IMR-90 (cell line): ENCODE measurements around the gene VPREB3. TPM values are rescaled to one million over a fixed set of nuclear protein-coding genes. Genes with fewer than 3 reads are reported as not detected.

Source experiments
- ATAC-seq: fragments of 200-7000 bp; cut with Tn5 transposase; 2 replicates; pipeline ENCODE4 v1.9.1; 2020; ENCODE audit warnings: low read depth, mild to moderate bottlenecking, moderate library complexity
- BruUV-seq: library from RNA; stranded (reverse); fragments of 400-500 nt; replicated peaks from 2 replicates; lab custom pipeline; 2021; lab: Mats Ljungman, UMichigan
- CTCF ChIA-PET: fragments of 300-600 bp; formaldehyde crosslinking; extraction: SDS; loops from one replicate; lab custom pipeline; 2021; ENCODE audit warnings: antibody characterized with exemption; lab: Yijun Ruan, JAX
- POLR2A ChIA-PET: fragments of 300-600 bp; sonication (Branson Sonifier 250); formaldehyde crosslinking; loops from one replicate; lab custom pipeline; 2022; ENCODE audit warnings: antibody characterized with exemption; ENCODE audit not compliant: unreplicated experiment; lab: Charles Lee
- DNase-seq: peaks from one replicate; pipeline ENCODE4 v3.0.0; 2013
- H2AFZ ChIP-seq: replicated peaks from 2 replicates; pipeline ENCODE3; 2013; ENCODE audit warnings: low read length, mild to moderate bottlenecking; ENCODE audit not compliant: poor library complexity
- H2AK5ac ChIP-seq: 2 replicates; pipeline ENCODE4 v1.6.1; 2013; ENCODE audit warnings: low read depth, low read length, inconsistent platforms
- H2AK9ac ChIP-seq: replicated peaks from 2 replicates; pipeline ENCODE3; 2013; ENCODE audit warnings: mild to moderate bottlenecking, low read depth, low read length, moderate library complexity; ENCODE audit not compliant: poor library complexity
- H2BK120ac ChIP-seq: 2 replicates; pipeline ENCODE4 v1.6.1; 2013; ENCODE audit warnings: low read depth, low read length, inconsistent platforms
- H2BK15ac ChIP-seq: 3 replicates; pipeline ENCODE4 v1.6.1; 2013; ENCODE audit warnings: low read depth, low read length, inconsistent platforms
- H2BK20ac ChIP-seq: 2 replicates; pipeline ENCODE4 v1.6.1; 2013; ENCODE audit warnings: low read depth, mild to moderate bottlenecking, inconsistent platforms, low read length, moderate library complexity
- H2BK5ac ChIP-seq: 2 replicates; pipeline ENCODE4 v1.6.1; 2013; ENCODE audit warnings: mild to moderate bottlenecking, low read depth, low read length, inconsistent platforms; ENCODE audit not compliant: poor library complexity, severe bottlenecking
- H3K14ac ChIP-seq: replicated peaks from 2 replicates; pipeline ENCODE4 v1.6.1; 2013; ENCODE audit warnings: low read depth, low read length, inconsistent platforms
- H3K18ac ChIP-seq: 2 replicates; pipeline ENCODE4 v1.6.1; 2013; ENCODE audit warnings: low read depth, low read length, control low read depth
- H3K23ac ChIP-seq: 2 replicates; pipeline ENCODE4 v1.6.1; 2013; ENCODE audit warnings: low read depth, low read length, inconsistent platforms
- H3K27ac ChIP-seq: 2 replicates; pipeline ENCODE4 v1.5.1; 2013; ENCODE audit warnings: mild to moderate bottlenecking, control low read depth, low read length; ENCODE audit not compliant: insufficient read depth
- H3K27me3 ChIP-seq: 2 replicates; pipeline ENCODE4 v1.6.1; 2013; ENCODE audit warnings: low read length; ENCODE audit not compliant: control insufficient read depth, insufficient read depth
- H3K36me3 ChIP-seq: 2 replicates; pipeline ENCODE4 v1.6.1; 2013; ENCODE audit warnings: low read length, mixed read lengths; ENCODE audit not compliant: control insufficient read depth, insufficient read depth
- H3K4ac ChIP-seq: 2 replicates; pipeline ENCODE4 v1.6.1; 2013; ENCODE audit warnings: low read depth, low read length, inconsistent platforms
- H3K4me1 ChIP-seq: 2 replicates; pipeline ENCODE4 v1.6.1; 2013; ENCODE audit warnings: low read length, mixed read lengths; ENCODE audit not compliant: control insufficient read depth, insufficient read depth
- H3K4me2 ChIP-seq: 2 replicates; pipeline ENCODE4 v1.6.1; 2013; ENCODE audit warnings: low read depth, mild to moderate bottlenecking, control low read depth, low read length, moderate library complexity
- H3K4me3 ChIP-seq: 2 replicates; pipeline ENCODE4 v1.5.1; 2013; ENCODE audit warnings: low read depth, mild to moderate bottlenecking, control low read depth, low read length, moderate library complexity; ENCODE audit not compliant: insufficient read depth
- H3K56ac ChIP-seq: 2 replicates; pipeline ENCODE4 v1.6.1; 2013; ENCODE audit warnings: low read length, inconsistent platforms; ENCODE audit not compliant: insufficient read depth; ENCODE audit errors: extremely low read depth
- H3K79me1 ChIP-seq, 2 experiments: 2 replicates each; pipeline ENCODE4 v1.6.1; 2013; ENCODE audit warnings: low read length in 2 of 2, inconsistent platforms in 1 of 2, low read depth in 1 of 2
- H3K9ac ChIP-seq: 2 replicates; pipeline ENCODE4 v1.6.1; 2013; ENCODE audit warnings: low read depth, low read length, control low read depth
- H3K9me1 ChIP-seq: 2 replicates; pipeline ENCODE4 v1.6.1; 2013; ENCODE audit warnings: low read length, inconsistent platforms; ENCODE audit not compliant: insufficient read depth
- H3K9me3 ChIP-seq: 2 replicates; pipeline ENCODE4 v1.6.1; 2013; ENCODE audit warnings: low read length; ENCODE audit not compliant: control insufficient read depth, insufficient read depth
- H4K20me1 ChIP-seq: 2 replicates; pipeline ENCODE4 v1.6.1; 2013; ENCODE audit warnings: low read length, inconsistent platforms; ENCODE audit not compliant: insufficient read depth
- H4K5ac ChIP-seq: 2 replicates; pipeline ENCODE4 v1.6.1; 2013; ENCODE audit warnings: mild to moderate bottlenecking, low read depth, low read length, control low read depth
- H4K8ac ChIP-seq, 2 experiments: 2 replicates each; pipeline ENCODE4 v1.6.1; 2013; ENCODE audit warnings: low read depth in 2 of 2, low read length in 2 of 2, control low read depth in 1 of 2, inconsistent platforms in 1 of 2
- H4K91ac ChIP-seq: 2 replicates; pipeline ENCODE4 v1.6.1; 2013; ENCODE audit warnings: low read depth, low read length, inconsistent platforms; ENCODE audit not compliant: insufficient read depth
- BHLHE40 ChIP-seq: fragments of 150-350 bp; IDR thresholded peaks from 2 replicates; pipeline ENCODE4 v1.6.1; 2016; ENCODE audit warnings: mild to moderate bottlenecking, low read depth, low read length
- CEBPB ChIP-seq: IDR thresholded peaks from 2 replicates; pipeline ENCODE4 v1.6.1; 2012; ENCODE audit warnings: low read depth, low read length, improper control_type of control experiment
- CHD1 ChIP-seq: IDR thresholded peaks from 2 replicates; pipeline ENCODE4 v1.6.1; 2012; ENCODE audit warnings: low read depth, low read length, improper control_type of control experiment
- FOS ChIP-seq: fragments of 150-350 bp; IDR thresholded peaks from 2 replicates; pipeline ENCODE4 v1.6.1; 2016; ENCODE audit warnings: low read depth, low read length
- MAFK ChIP-seq: IDR thresholded peaks from 2 replicates; pipeline ENCODE4 v1.6.1; 2012; ENCODE audit warnings: low read depth, low read length, improper control_type of control experiment
- MAZ ChIP-seq: IDR thresholded peaks from 2 replicates; pipeline ENCODE4 v1.6.1; 2012; ENCODE audit warnings: low read depth, mild to moderate bottlenecking, low read length, improper control_type of control experiment, moderate library complexity, borderline replicate concordance
- MXI1 ChIP-seq: IDR thresholded peaks from 2 replicates; pipeline ENCODE4 v1.6.1; 2012; ENCODE audit warnings: low read depth, mild to moderate bottlenecking, low read length, moderate library complexity, borderline replicate concordance
- NFE2L2 ChIP-seq: fragments of 150-350 bp; IDR thresholded peaks from 2 replicates; pipeline ENCODE4 v1.6.1; 2016; ENCODE audit warnings: low read depth, mild to moderate bottlenecking, low read length
- POLR2A ChIP-seq: IDR thresholded peaks from 2 replicates; pipeline ENCODE4 v1.6.1; 2012; ENCODE audit warnings: mild to moderate bottlenecking, low read depth, low read length
- RAD21 ChIP-seq: IDR thresholded peaks from 2 replicates; pipeline ENCODE4 v1.6.1; 2012; ENCODE audit warnings: low read length, improper control_type of control experiment
- RCOR1 ChIP-seq: IDR thresholded peaks from 2 replicates; pipeline ENCODE4 v1.6.1; 2012; ENCODE audit warnings: mild to moderate bottlenecking, low read length, improper control_type of control experiment; ENCODE audit not compliant: insufficient replicate concordance
- RFX5 ChIP-seq: IDR thresholded peaks from 2 replicates; pipeline ENCODE4 v1.8.0; 2012; ENCODE audit warnings: low read depth, mild to moderate bottlenecking, low read length, moderate library complexity
- SMC3 ChIP-seq: fragments of 150-350 bp; IDR thresholded peaks from 2 replicates; pipeline ENCODE4 v1.6.1; 2016; ENCODE audit warnings: low read depth, mild to moderate bottlenecking, antibody characterized with exemption, low read length, moderate library complexity
- WGBS, 2 experiments: methylation state at CpG; one replicate each; pipeline versions ENCODE4 v1.1.5 to v1.1.7; 2013; ENCODE audit warnings: missing lambda C conversion rate in 2 of 2; ENCODE audit not compliant: insufficient read length in 1 of 2; ENCODE audit errors: extremely low coverage in 2 of 2; 5-methylcytosine and 5-hydroxymethylcytosine counted together
- dilution Hi-C: fragments of 300-500 bp; cut with HindIII; formaldehyde crosslinking; loops from one replicate; pipeline ENCODE4 v1.14.3; 2018; ENCODE audit warnings: low sequenced_read_pairs; ENCODE audit not compliant: unreplicated experiment
- in situ Hi-C: fragments of 300-500 bp; cut with MboI; formaldehyde crosslinking; loops from 3 replicates; pipeline ENCODE4 v1.14.3; 2019; ENCODE audit warnings: low sequenced_read_pairs, inconsistent platforms, mixed read lengths
- intact Hi-C: fragments of 100-400 bp; cut with micrococcal nuclease; formaldehyde crosslinking; loops from 2 replicates; pipeline ENCODE4 v1.10.0; 2022
- polyA plus RNA-seq, 3 experiments: library from polyadenylated mRNA; depleted of rRNA; stranded (reverse); fragments of >200 nt; gene quantifications; 2 replicates each; pipeline ENCODE4 v1.2.3, GENCODE V29; 2012; ENCODE audit warnings: low replicate concordance in 1 of 3
- total RNA-seq: library from RNA; depleted of rRNA; stranded (reverse); fragments of >200 nt; gene quantifications from 2 replicates; pipeline ENCODE4 v1.2.3, GENCODE V29; 2012
- TF ChIP-seq, protein P1 (sequence below): fragments of 150-350 bp; IDR thresholded peaks from 2 replicates; pipeline ENCODE4 v1.6.1; 2017; ENCODE audit warnings: mild to moderate bottlenecking, antibody characterized with exemption, low read length, low read depth
- TF ChIP-seq, protein P2 (sequence below): conservative IDR thresholded peaks from 2 replicates; pipeline ENCODE4 v1.5.1; 2012; ENCODE audit warnings: mild to moderate bottlenecking, low read depth, low read length, improper control_type of control experiment

Gene VPREB3
- total and polyA plus RNA-seq, 2 of the 4 experiments (the other 2 are of a cell fraction), result not detected

DNA sequence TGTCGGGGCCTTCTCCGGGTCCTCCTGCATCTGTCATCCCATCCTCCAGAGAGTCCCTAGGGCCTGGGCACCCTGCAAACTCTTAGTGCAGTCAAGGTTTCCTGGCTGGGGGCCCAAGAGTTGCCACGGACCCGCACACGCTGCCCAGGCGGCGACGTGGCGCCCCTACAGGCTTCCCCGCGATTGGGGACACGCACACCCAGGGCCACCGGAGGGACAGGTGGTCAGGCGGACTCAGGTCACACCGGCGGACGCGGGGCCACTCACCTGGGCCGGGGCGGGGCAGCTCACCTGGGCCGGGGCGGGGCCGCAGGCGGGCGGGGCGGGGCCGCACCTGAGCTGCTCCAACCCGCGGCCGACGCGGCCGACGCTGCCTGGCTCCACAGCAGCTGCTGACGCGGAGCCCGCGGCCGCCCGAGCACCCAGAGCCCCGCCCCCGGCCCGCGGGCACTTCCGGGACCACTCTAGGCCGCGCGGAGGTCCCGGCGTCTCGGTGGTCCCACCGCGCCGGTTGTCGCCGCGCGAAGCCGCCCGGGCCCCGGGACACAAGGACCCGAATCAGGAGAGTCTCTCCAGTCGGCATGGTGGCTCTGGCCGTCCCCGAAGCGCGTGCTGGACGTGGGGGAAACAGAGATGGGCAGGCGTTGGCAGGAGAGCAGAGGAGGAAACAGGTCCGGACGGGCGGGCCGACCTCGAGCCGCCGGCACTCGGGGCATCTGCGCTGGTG lies 3.3 kb downstream of the VPREB3 start, which contains the start of gene ZNF70:
ZNF70 (minus strand) TSS at position 399 of the 727 bp plus-strand sequence. CDS start 5,972 bp downstream, outside the sequence.
- peak within 1 kb of the TSS; percentile 95 for H2AK5ac ChIP-seq
- H3K9me3 ChIP-seq, result no peaks in the 10 kb centered on the region
- H3K18ac ChIP-seq, result peak within 1 kb of the TSS; percentile 90
- H2AFZ ChIP-seq, result peak within 1 kb of the TSS; percentile 100
- peaks cover 5% of the 10 kb centered on the region for H3K9me1 ChIP-seq
- BruUV-seq, result no TSS peak
- in situ Hi-C loops, result no loop called here
- POLR2A ChIA-PET, result interaction anchor here (0.5 kb wide), 1 partner anchor 175 kb away, joined by 6 read pairs; no protein-coding TSS in a partner anchor
- peak; percentile 74 for DNase-seq
- no peaks in the 10 kb centered on the region for H3K27me3 ChIP-seq
- intact Hi-C loops, result no loop called here
- H3K36me3 ChIP-seq, result no peaks in the 10 kb centered on the region
- H3K56ac ChIP-seq, result peak within 1 kb of the TSS; percentile 72
- H3K27ac ChIP-seq, result peak within 1 kb of the TSS; percentile 95
- peak within 1 kb of the TSS; percentile 97 for H3K23ac ChIP-seq
- peak within 1 kb of the TSS; percentile 12; the same call in 1 of the 3 replicates for H2BK15ac ChIP-seq
- peak; percentile 99 for ATAC-seq
- peak within 1 kb of the TSS; percentile 93 for H4K91ac ChIP-seq
- H3K4me2 ChIP-seq, result peak within 1 kb of the TSS; percentile 99
- CTCF ChIA-PET, result no interaction called here
- peak within 1 kb of the TSS; percentile 74 for H2AK9ac ChIP-seq
- 1% methylated on average over 29 of the region's 78 CpGs; no CpG with 5 or more reads in 1 of the 2 experiments for WGBS, 2 experiments
- H3K4me1 ChIP-seq, result peaks cover 4% of the 10 kb centered on the region
- H2BK20ac ChIP-seq, result no peak within 1 kb of the TSS
- H3K79me1 ChIP-seq, result peaks cover 12 to 31% of the 10 kb centered on the region in 2 experiments
- H4K20me1 ChIP-seq, result no peaks in the 10 kb centered on the region
- peak within 1 kb of the TSS; percentile 92 for H4K5ac ChIP-seq
- H3K4ac ChIP-seq, result peak within 1 kb of the TSS; percentile 100
- dilution Hi-C loops, result no loop called here
- H3K4me3 ChIP-seq, result peak within 1 kb of the TSS; percentile 85
- peak within 1 kb of the TSS; percentile 100 for H3K14ac ChIP-seq
- peak within 1 kb of the TSS; percentile 90 for H2BK5ac ChIP-seq
- peak within 1 kb of the TSS; percentile 98 to 99 for H4K8ac ChIP-seq
- peak within 1 kb of the TSS; percentile 88 for H2BK120ac ChIP-seq
- H3K9ac ChIP-seq, result peak within 1 kb of the TSS; percentile 97
- TF ChIP-seq MXI1 (no peak), SMC3 (no peak), RAD21 (no peak), RFX5 (peak; percentile 78), MAZ (peak; percentile 88; the same call in 1 of the 2 replicates), CEBPB (no peak), RCOR1 (no peak), CHD1 (no peak), MAFK (no peak), BHLHE40 (no peak), FOS (no peak), NFE2L2 (no peak), POLR2A (0 out of 2 replicates have a peak, but pooled peaks have one; percentile 74)
- TF ChIP-seq, protein P1, sequence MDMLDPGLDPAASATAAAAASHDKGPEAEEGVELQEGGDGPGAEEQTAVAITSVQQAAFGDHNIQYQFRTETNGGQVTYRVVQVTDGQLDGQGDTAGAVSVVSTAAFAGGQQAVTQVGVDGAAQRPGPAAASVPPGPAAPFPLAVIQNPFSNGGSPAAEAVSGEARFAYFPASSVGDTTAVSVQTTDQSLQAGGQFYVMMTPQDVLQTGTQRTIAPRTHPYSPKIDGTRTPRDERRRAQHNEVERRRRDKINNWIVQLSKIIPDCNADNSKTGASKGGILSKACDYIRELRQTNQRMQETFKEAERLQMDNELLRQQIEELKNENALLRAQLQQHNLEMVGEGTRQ, result no peak
- TF ChIP-seq, protein P2, sequence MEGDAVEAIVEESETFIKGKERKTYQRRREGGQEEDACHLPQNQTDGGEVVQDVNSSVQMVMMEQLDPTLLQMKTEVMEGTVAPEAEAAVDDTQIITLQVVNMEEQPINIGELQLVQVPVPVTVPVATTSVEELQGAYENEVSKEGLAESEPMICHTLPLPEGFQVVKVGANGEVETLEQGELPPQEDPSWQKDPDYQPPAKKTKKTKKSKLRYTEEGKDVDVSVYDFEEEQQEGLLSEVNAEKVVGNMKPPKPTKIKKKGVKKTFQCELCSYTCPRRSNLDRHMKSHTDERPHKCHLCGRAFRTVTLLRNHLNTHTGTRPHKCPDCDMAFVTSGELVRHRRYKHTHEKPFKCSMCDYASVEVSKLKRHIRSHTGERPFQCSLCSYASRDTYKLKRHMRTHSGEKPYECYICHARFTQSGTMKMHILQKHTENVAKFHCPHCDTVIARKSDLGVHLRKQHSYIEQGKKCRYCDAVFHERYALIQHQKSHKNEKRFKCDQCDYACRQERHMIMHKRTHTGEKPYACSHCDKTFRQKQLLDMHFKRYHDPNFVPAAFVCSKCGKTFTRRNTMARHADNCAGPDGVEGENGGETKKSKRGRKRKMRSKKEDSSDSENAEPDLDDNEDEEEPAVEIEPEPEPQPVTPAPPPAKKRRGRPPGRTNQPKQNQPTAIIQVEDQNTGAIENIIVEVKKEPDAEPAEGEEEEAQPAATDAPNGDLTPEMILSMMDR, result peak; percentile 9; the same call in 1 of the 2 replicates
